ENCODE results near the gene TIMD4. TPM values are rescaled to one million over a fixed set of nuclear protein-coding genes. Genes with fewer than 3 reads are reported as not detected.
"Not testable (repeated sequence)": the region's sequence is repeated elsewhere in the genome, so short reads cannot be mapped to it uniquely, and the experiment has no call there.

Gene TIMD4
- total RNA-seq, 4 donors from 2014 or later: 0.32 to 1.2 (median 0.83) TPM; not detected in 1

GRCh38 chr5:156927545-156927944 lies 35.5 kb downstream of the TIMD4 start:
- WGBS: 95% methylated on average over 1 of the region's 1 CpG
- DNase-seq (ENCODE audit: extremely low spot score): no peak
- Histone ChIP-seq H3K9me3 (no peaks in the 10 kb centered on the region), H3K4me1 (no peaks in the 10 kb centered on the region), H3K36me3 (no peaks in the 10 kb centered on the region), H3K27ac (replicated peaks in 1 of 4) (no peak overlapping the region), H3K4me3 (no peak overlapping the region), H3K27me3 (no peaks in the 10 kb centered on the region)
- TF ChIP-seq CTCF (IDR thresholded peaks at IDR 0.05) (no peak), POLR2AphosphoS5 (IDR thresholded peaks at IDR 0.05) (no peak), EP300 (IDR thresholded peaks at IDR 0.05) (no peak), POLR2A (IDR thresholded peaks at IDR 0.05; ENCODE audit: low read depth) (no peak)
- intact Hi-C loops (cut with DNase I): no loop called here

- 87% methylated on average over 4 of the region's 4 CpGs for WGBS
- DNase-seq (ENCODE audit: extremely low spot score); H3K9me3 ChIP-seq; H3K27me3 ChIP-seq; H3K27ac ChIP-seq (replicated peaks in 1 of 4); intact Hi-C loops (cut with DNase I); H3K4me1 ChIP-seq; H3K4me3 ChIP-seq; H3K36me3 ChIP-seq: not testable (repeated sequence)
These were observed 37.3 kb downstream of the TIMD4 start for GRCh38 chr5:156925767-156926166.

GRCh38 chr5:156922207-156922792 lies 40.7 kb downstream of the TIMD4 start:
- no peak for DNase-seq (ENCODE audit: extremely low spot score)
- TF ChIP-seq POLR2A (IDR thresholded peaks at IDR 0.05; ENCODE audit: low read depth): no peak
- no peak for TF ChIP-seq CTCF (IDR thresholded peaks at IDR 0.05)
- TF ChIP-seq POLR2AphosphoS5 (IDR thresholded peaks at IDR 0.05): no peak
- TF ChIP-seq EP300 (IDR thresholded peaks at IDR 0.05): no peak
- intact Hi-C loops (cut with DNase I): no loop called here
- Histone ChIP-seq H3K4me1 (no peaks in the 10 kb centered on the region), H3K9me3 (no peaks in the 10 kb centered on the region), H3K27ac (replicated peaks in 1 of 4) (no peak overlapping the region), H3K36me3 (no peaks in the 10 kb centered on the region), H3K4me3 (no peak overlapping the region), H3K27me3 (no peaks in the 10 kb centered on the region)
- 84% methylated on average over 3 of the region's 3 CpGs for WGBS

- 85% methylated on average over 3 of the region's 3 CpGs for WGBS
- Histone ChIP-seq H3K9me3 (no peaks in the 10 kb centered on the region), H3K27me3 (no peaks in the 10 kb centered on the region), H3K4me1 (no peaks in the 10 kb centered on the region), H3K36me3 (no peaks in the 10 kb centered on the region), H3K27ac (replicated peaks in 1 of 4) (no peak overlapping the region), H3K4me3 (no peak overlapping the region)
- DNase-seq (ENCODE audit: extremely low spot score): no peak
- TF ChIP-seq EP300 (IDR thresholded peaks at IDR 0.05) (no peak), POLR2AphosphoS5 (IDR thresholded peaks at IDR 0.05) (no peak), CTCF (IDR thresholded peaks at IDR 0.05) (no peak), POLR2A (IDR thresholded peaks at IDR 0.05; ENCODE audit: low read depth) (no peak)
- intact Hi-C loops (cut with DNase I): no loop called here
These were observed 42.1 kb downstream of the TIMD4 start for GRCh38 chr5:156920861-156921431.

- WGBS: 88% methylated on average over 7 of the region's 7 CpGs
These were observed 42.8 kb downstream of the TIMD4 start for GRCh38 chr5:156920042-156920860.

More at GRCh38 chr5:156920042-156920860, 42.8 kb downstream of the TIMD4 start:
- no peaks in the 10 kb centered on the region for H3K27me3 ChIP-seq
- no peaks in the 10 kb centered on the region for H3K9me3 ChIP-seq
- H3K4me3 ChIP-seq: no peak overlapping the region
- TF ChIP-seq POLR2A (IDR thresholded peaks at IDR 0.05; ENCODE audit: low read depth) (no peak), POLR2AphosphoS5 (IDR thresholded peaks at IDR 0.05) (no peak), EP300 (IDR thresholded peaks at IDR 0.05) (no peak), CTCF (IDR thresholded peaks at IDR 0.05) (no peak)
- no peaks in the 10 kb centered on the region for H3K4me1 ChIP-seq
- no peaks in the 10 kb centered on the region for H3K36me3 ChIP-seq
- intact Hi-C loops (cut with DNase I): no loop called here
- no peak for DNase-seq (ENCODE audit: extremely low spot score)
- no peak overlapping the region for H3K27ac ChIP-seq (replicated peaks in 1 of 4)

All from esophagus muscularis mucosa (tissue), 4 donors.